Activated CD4-positive, alpha-beta T cell treated with anti-CD3 and anti-CD28 coated beads, Interleukin-2, amount 10 ng/mL, durations not matched to agents 24 days and 14 days (primary cell): ENCODE data around the gene GRID2. TPM values are rescaled to one million over a fixed set of nuclear protein-coding genes. Genes with fewer than 3 reads are reported as not detected.

ENCODE experiments used
- DNase-seq: peaks from one replicate; pipeline ENCODE4 v3.0.0; 2022
- H3K27ac Mint-ChIP-seq: one replicate; pipeline ENCODE4 v1.8.0; 2022; ENCODE audit warnings: mild to moderate bottlenecking, mixed read lengths
- H3K27me3 Mint-ChIP-seq: one replicate; pipeline ENCODE4 v1.8.0; 2022; ENCODE audit warnings: mixed read lengths
- H3K36me3 Mint-ChIP-seq: one replicate; pipeline ENCODE4 v1.8.0; 2022; ENCODE audit warnings: low read depth, mild to moderate bottlenecking, mixed read lengths
- H3K4me1 Mint-ChIP-seq: one replicate; pipeline ENCODE4 v1.8.0; 2021; ENCODE audit warnings: mixed read lengths
- H3K4me3 Mint-ChIP-seq: one replicate; pipeline ENCODE4 v1.8.0; 2022; ENCODE audit warnings: mild to moderate bottlenecking, moderate library complexity, mixed read lengths
- H3K9me3 Mint-ChIP-seq: one replicate; pipeline ENCODE4 v1.8.0; 2021; ENCODE audit warnings: mixed read lengths
- intact Hi-C: fragments of 100-400 bp; cut with micrococcal nuclease; formaldehyde crosslinking; loops from one replicate; pipeline ENCODE4 v1.15.1; 2023
- total RNA-seq: library from RNA; stranded (reverse); gene quantifications from 2 replicates; pipeline ENCODE4 v1.2.3, GENCODE V29; 2022

The GRID2 gene
- total RNA-seq, result not detected in 2 replicates

- Mint-ChIP-seq H3K4me1 (peaks cover 2% of the 10 kb centered on the region), H3K36me3 (peaks cover 2% of the 10 kb centered on the region), H3K9me3 (no peaks in the 10 kb centered on the region), H3K27me3 (peaks cover 33% of the 10 kb centered on the region), H3K27ac (peak within 1 kb of the TSS; percentile 66), H3K4me3 (no peak within 1 kb of the TSS)
- intact Hi-C loops, result no loop called here
- no peak for DNase-seq
Observed at GRCh38 chr4:92303621-92304027, at the start of gene GRID2. Gene GRID2 (plus strand): TSS chr4:92303966.

- H3K4me1 Mint-ChIP-seq, result no peaks in the 10 kb centered on the region
- intact Hi-C loops, result no loop called here
- no peaks in the 10 kb centered on the region for H3K36me3 Mint-ChIP-seq
- no peak for DNase-seq
- H3K4me3 Mint-ChIP-seq, result no peak overlapping the region
- H3K27ac Mint-ChIP-seq, result no peak overlapping the region
- no peaks in the 10 kb centered on the region for H3K9me3 Mint-ChIP-seq
- H3K27me3 Mint-ChIP-seq, result no peaks in the 10 kb centered on the region
Observed at GRCh38 chr4:92253986-92254671, 49.6 kb upstream of the GRID2 start.

GRCh38 chr4:92254767-92255442 is 48.9 kb upstream of the GRID2 start:
- Mint-ChIP-seq H3K27ac (no peak overlapping the region), H3K4me1 (no peaks in the 10 kb centered on the region), H3K4me3 (no peak overlapping the region), H3K36me3 (no peaks in the 10 kb centered on the region), H3K27me3 (no peaks in the 10 kb centered on the region), H3K9me3 (no peaks in the 10 kb centered on the region)
- DNase-seq, result no peak
- intact Hi-C loops, result no loop called here

GRCh38 chr4:92255920-92256244 is 47.9 kb upstream of the GRID2 start:
- no peaks in the 10 kb centered on the region for H3K9me3 Mint-ChIP-seq
- no peaks in the 10 kb centered on the region for H3K27me3 Mint-ChIP-seq
- intact Hi-C loops, result no loop called here
- H3K27ac Mint-ChIP-seq, result no peak overlapping the region
- no peaks in the 10 kb centered on the region for H3K36me3 Mint-ChIP-seq
- no peaks in the 10 kb centered on the region for H3K4me1 Mint-ChIP-seq
- no peak overlapping the region for H3K4me3 Mint-ChIP-seq
- DNase-seq, result no peak

GRCh38 chr4:92257931-92258857 is 45.6 kb upstream of the GRID2 start:
- intact Hi-C loops, result no loop called here
- H3K9me3 Mint-ChIP-seq, result no peaks in the 10 kb centered on the region
- DNase-seq, result no peak
- H3K27ac Mint-ChIP-seq, result no peak overlapping the region
- H3K27me3 Mint-ChIP-seq, result no peaks in the 10 kb centered on the region
- no peaks in the 10 kb centered on the region for H3K36me3 Mint-ChIP-seq
- no peak overlapping the region for H3K4me3 Mint-ChIP-seq
- H3K4me1 Mint-ChIP-seq, result no peaks in the 10 kb centered on the region

- Mint-ChIP-seq H3K4me1 (no peaks in the 10 kb centered on the region), H3K27me3 (no peaks in the 10 kb centered on the region), H3K36me3 (no peaks in the 10 kb centered on the region), H3K4me3 (no peak overlapping the region), H3K27ac (no peak overlapping the region), H3K9me3 (no peaks in the 10 kb centered on the region)
- no peak for DNase-seq
- intact Hi-C loops, result no loop called here
Observed at GRCh38 chr4:92261256-92261655, 42.5 kb upstream of the GRID2 start.

GRCh38 chr4:92262371-92262770 is 41.4 kb upstream of the GRID2 start:
- H3K4me3 Mint-ChIP-seq, result no peak overlapping the region
- intact Hi-C loops, result no loop called here
- H3K36me3 Mint-ChIP-seq, result no peaks in the 10 kb centered on the region
- H3K27me3 Mint-ChIP-seq, result no peaks in the 10 kb centered on the region
- H3K9me3 Mint-ChIP-seq, result no peaks in the 10 kb centered on the region
- no peaks in the 10 kb centered on the region for H3K4me1 Mint-ChIP-seq
- DNase-seq, result no peak
- H3K27ac Mint-ChIP-seq, result no peak overlapping the region

- Mint-ChIP-seq H3K27me3 (no peaks in the 10 kb centered on the region), H3K4me3 (no peak overlapping the region), H3K27ac (no peak overlapping the region), H3K4me1 (no peaks in the 10 kb centered on the region), H3K9me3 (no peaks in the 10 kb centered on the region), H3K36me3 (no peaks in the 10 kb centered on the region)
- no peak for DNase-seq
- intact Hi-C loops, result no loop called here
Observed at GRCh38 chr4:92263010-92263409, 40.8 kb upstream of the GRID2 start.

GRCh38 chr4:92263575-92263974 is 40.2 kb upstream of the GRID2 start:
- Mint-ChIP-seq H3K27ac (no peak overlapping the region), H3K4me1 (no peaks in the 10 kb centered on the region), H3K9me3 (no peaks in the 10 kb centered on the region), H3K36me3 (no peaks in the 10 kb centered on the region), H3K27me3 (no peaks in the 10 kb centered on the region), H3K4me3 (no peak overlapping the region)
- no peak for DNase-seq
- intact Hi-C loops, result no loop called here

- H3K9me3 Mint-ChIP-seq, result no peaks in the 10 kb centered on the region
- no peaks in the 10 kb centered on the region for H3K36me3 Mint-ChIP-seq
- no peaks in the 10 kb centered on the region for H3K27me3 Mint-ChIP-seq
- DNase-seq, result no peak
- H3K4me3 Mint-ChIP-seq, result no peak overlapping the region
- H3K4me1 Mint-ChIP-seq, result no peaks in the 10 kb centered on the region
- intact Hi-C loops, result no loop called here
- H3K27ac Mint-ChIP-seq, result no peak overlapping the region
Observed at GRCh38 chr4:92264163-92264562, 39.6 kb upstream of the GRID2 start.

GRCh38 chr4:92265021-92265420 is 38.7 kb upstream of the GRID2 start:
- Mint-ChIP-seq H3K9me3 (no peaks in the 10 kb centered on the region), H3K4me1 (no peaks in the 10 kb centered on the region)

GRCh38 chr4:92265798-92266197 is 38.0 kb upstream of the GRID2 start:
- Mint-ChIP-seq H3K27ac (no peak overlapping the region), H3K27me3 (no peaks in the 10 kb centered on the region), H3K4me1 (no peaks in the 10 kb centered on the region), H3K36me3 (no peaks in the 10 kb centered on the region), H3K4me3 (no peak overlapping the region), H3K9me3 (no peaks in the 10 kb centered on the region)
- intact Hi-C loops, result no loop called here
- no peak for DNase-seq

More at GRCh38 chr4:92265021-92265420, 38.7 kb upstream of the GRID2 start:
- intact Hi-C loops, result no loop called here
- no peak overlapping the region for H3K27ac Mint-ChIP-seq
- H3K27me3 Mint-ChIP-seq, result no peaks in the 10 kb centered on the region
- H3K4me3 Mint-ChIP-seq, result no peak overlapping the region
- H3K36me3 Mint-ChIP-seq, result no peaks in the 10 kb centered on the region
- no peak for DNase-seq

- no peak overlapping the region for H3K27ac Mint-ChIP-seq
- no peak overlapping the region for H3K4me3 Mint-ChIP-seq
- H3K4me1 Mint-ChIP-seq, result no peaks in the 10 kb centered on the region
- no peaks in the 10 kb centered on the region for H3K27me3 Mint-ChIP-seq
- intact Hi-C loops, result no loop called here
- H3K9me3 Mint-ChIP-seq, result no peaks in the 10 kb centered on the region
- no peak for DNase-seq
- no peaks in the 10 kb centered on the region for H3K36me3 Mint-ChIP-seq
Observed at GRCh38 chr4:92266521-92266920, 37.2 kb upstream of the GRID2 start.

GRCh38 chr4:92268642-92269041 is 35.1 kb upstream of the GRID2 start:
- DNase-seq, result no peak
- H3K9me3 Mint-ChIP-seq, result no peaks in the 10 kb centered on the region
- H3K27ac Mint-ChIP-seq, result no peak overlapping the region
- no peak overlapping the region for H3K4me3 Mint-ChIP-seq
- no peaks in the 10 kb centered on the region for H3K27me3 Mint-ChIP-seq
- no peaks in the 10 kb centered on the region for H3K4me1 Mint-ChIP-seq
- no peaks in the 10 kb centered on the region for H3K36me3 Mint-ChIP-seq
- intact Hi-C loops, result no loop called here
